AG20443 (cell line): Measurements from ENCODE around the gene DNAH5.

Experiments
- DNase-seq: peaks from one replicate; pipeline ENCODE4 v3.0.0; 2012; ENCODE audit warnings: low spot score, mixed read lengths

The DNAH5 gene

GRCh38 chr5:13700626-13701025, 243.9 kb downstream of the DNAH5 start:
- no peak for DNase-seq

GRCh38 chr5:13698885-13699284, 245.6 kb downstream of the DNAH5 start:
- no peak for DNase-seq

- no peak for DNase-seq
Measured at GRCh38 chr5:13695076-13695712, 249.3 kb downstream of the DNAH5 start.

GRCh38 chr5:13692172-13692571, 252.3 kb downstream of the DNAH5 start:
- no peak for DNase-seq

GRCh38 chr5:13676531-13676930, 268.0 kb downstream of the DNAH5 start:
- no peak for DNase-seq

- no peak for DNase-seq
Measured at GRCh38 chr5:13674391-13674790, 270.1 kb downstream of the DNAH5 start.

- DNase-seq = no peak
Measured at GRCh38 chr5:13673511-13673910, 271.0 kb downstream of the DNAH5 start.

- DNase-seq = peak; percentile 21
Measured at GRCh38 chr5:13664377-13664776, 280.1 kb downstream of the DNAH5 start.

GRCh38 chr5:13662626-13663025, 281.9 kb downstream of the DNAH5 start:
- no peak for DNase-seq

GRCh38 chr5:13661272-13661671, 283.2 kb downstream of the DNAH5 start:
- no peak for DNase-seq

- DNase-seq = no peak
Measured at GRCh38 chr5:13660072-13660471, 284.4 kb downstream of the DNAH5 start.

- no peak for DNase-seq
Measured at GRCh38 chr5:13659391-13659790, 285.1 kb downstream of the DNAH5 start.

- no peak for DNase-seq
Measured at GRCh38 chr5:13658761-13659160, 285.7 kb downstream of the DNAH5 start.

- DNase-seq = no peak
Measured at GRCh38 chr5:13658152-13658551, 286.3 kb downstream of the DNAH5 start.

- DNase-seq = no peak
Measured at GRCh38 chr5:13653709-13654108, 290.8 kb downstream of the DNAH5 start.

GRCh38 chr5:13649656-13650055, 294.8 kb downstream of the DNAH5 start:
- no peak for DNase-seq

- no peak for DNase-seq
Measured at GRCh38 chr5:13648822-13649221, 295.7 kb downstream of the DNAH5 start.

- DNase-seq = no peak
Measured at GRCh38 chr5:13643734-13644133, 300.8 kb downstream of the DNAH5 start.

- DNase-seq = no peak
Measured at GRCh38 chr5:13643196-13643595, 301.3 kb downstream of the DNAH5 start.
